HepG2 (cell line): ENCODE measurements around the gene TOP1. TPM values are rescaled to one million over a fixed set of nuclear protein-coding genes. Genes with fewer than 3 reads are reported as not detected.

Experiments used
- ATAC-seq: fragments of 200-7000 bp; cut with Tn5 transposase; 3 replicates; pipeline ENCODE4 v1.9.1; 2020; ENCODE audit warnings: mild to moderate bottlenecking, moderate library complexity
- BruUV-seq: library from RNA; stranded (reverse); fragments of 400-500 nt; replicated peaks from 2 replicates; lab custom pipeline; 2021; lab: Mats Ljungman, UMichigan
- CTCF ChIA-PET: fragments of 300-600 bp; formaldehyde crosslinking; extraction: SDS; loops from one replicate; lab custom pipeline; 2021; ENCODE audit warnings: low total read pairs, inconsistent platforms, low intra/inter-chr PET ratio; lab: Yijun Ruan, JAX
- POLR2A ChIA-PET: fragments of 350-600 bp; sonication (Branson Sonifier 250); formaldehyde crosslinking; loops from one replicate; lab custom pipeline; 2020; ENCODE audit warnings: antibody characterized with exemption, inconsistent platforms; lab: Yijun Ruan, JAX
- DNase-seq: peaks from one replicate; pipeline ENCODE4 v3.0.0-alpha.2; 2015; ENCODE audit warnings: low spot score
- FAIRE-seq: peaks from 3 replicates; lab custom pipeline; 2011; peaks lifted over from hg19 to GRCh38; lab: Jason Lieb, UNC
- H2AFZ ChIP-seq: one replicate; pipeline ENCODE4 v1.6.1; 2011; ENCODE audit warnings: low read length, inconsistent platforms
- H3K27ac ChIP-seq: fragments of 300-600 bp; 3 replicates; pipeline ENCODE4 v1.8.0; 2011; ENCODE audit warnings: mixed run types, mild to moderate bottlenecking, mixed read lengths, low read length, inconsistent platforms; ENCODE audit not compliant: insufficient read depth; ENCODE audit errors: extremely low read length
- H3K27me3 ChIP-seq, 2 experiments: fragments of 200-600 bp in 1 of 2; 2 replicates in 1 of 2; 3 replicates in 1 of 2; pipeline versions ENCODE4 v1.6.0 to v1.8.0; 2011; ENCODE audit warnings: low read length in 2 of 2, mild to moderate bottlenecking in 2 of 2, moderate library complexity in 2 of 2, inconsistent platforms in 1 of 2; ENCODE audit not compliant: insufficient read depth in 2 of 2, control insufficient read depth in 1 of 2
- H3K36me3 ChIP-seq, 2 experiments: fragments of 200-600 bp in 1 of 2; replicated peaks in 1 of 2; 2 replicates in 1 of 2; 3 replicates in 1 of 2; pipeline versions ENCODE4 v1.5.1 to v1.8.0; 2011; ENCODE audit warnings: low read length in 2 of 2, inconsistent platforms in 1 of 2; ENCODE audit not compliant: insufficient read depth in 2 of 2, control insufficient read depth in 1 of 2
- H3K4me1 ChIP-seq: 2 replicates; pipeline ENCODE4 v1.5.1; 2012; ENCODE audit warnings: low read length, inconsistent platforms; ENCODE audit not compliant: insufficient read depth
- H3K4me2 ChIP-seq: 2 replicates; pipeline ENCODE4 v1.6.0; 2011; ENCODE audit warnings: low read depth, low read length, inconsistent platforms
- H3K4me3 ChIP-seq, 3 experiments: fragments of 200-600 bp in 1 of 3; sonication (generic), shearing (Covaris generic) in 1 of 3; replicated peaks in 1 of 3; 2 replicates each; pipeline ENCODE4 v1.5.1; 2011 to 2016; ENCODE audit warnings: low read length in 3 of 3, inconsistent platforms in 2 of 3, low read depth in 2 of 3, mild to moderate bottlenecking in 2 of 3, control low read depth in 1 of 3, mixed read lengths in 1 of 3; ENCODE audit not compliant: insufficient read depth in 1 of 3
- H3K79me2 ChIP-seq: one replicate; pipeline ENCODE4 v1.6.1; 2011; ENCODE audit warnings: low read length, inconsistent platforms; ENCODE audit not compliant: insufficient read depth
- H3K9ac ChIP-seq: 2 replicates; pipeline ENCODE4 v1.6.0; 2011; ENCODE audit warnings: mild to moderate bottlenecking, low read depth, low read length, inconsistent platforms; ENCODE audit not compliant: insufficient read depth
- H3K9me3 ChIP-seq: 2 replicates; pipeline ENCODE4 v1.5.1; 2012; ENCODE audit warnings: mild to moderate bottlenecking, low read length
- H4K20me1 ChIP-seq: 2 replicates; pipeline ENCODE4 v1.6.0; 2011; ENCODE audit warnings: inconsistent platforms, mild to moderate bottlenecking, low read length, moderate library complexity; ENCODE audit not compliant: insufficient read depth
- CREB1 ChIP-seq, 2 experiments: fragments of 450-650 bp in 1 of 2; IDR thresholded peaks; 2 replicates each; pipeline ENCODE4 v1.6.1; 2016 to 2017; ENCODE audit warnings: control low read depth in 1 of 2, mild to moderate bottlenecking in 1 of 2, missing compliant biosample characterization in 1 of 2, missing genetic modification characterization in 1 of 2
- ELF4 ChIP-seq: sonication (generic); formaldehyde crosslinking; IDR thresholded peaks from 2 replicates; pipeline ENCODE4 v1.5.0; 2020; ENCODE audit warnings: missing genetic modification reagents, mild to moderate bottlenecking, moderate library complexity, borderline replicate concordance
- REPIN1 ChIP-seq: sonication (generic); formaldehyde crosslinking; IDR thresholded peaks from 2 replicates; pipeline ENCODE4 v1.8.0; 2022; ENCODE audit warnings: missing genetic modification reagents, low read depth, mild to moderate bottlenecking, borderline replicate concordance
- ZNF207 ChIP-seq: fragments of 450-650 bp; IDR thresholded peaks from 2 replicates; pipeline ENCODE4 v1.6.1; 2016; ENCODE audit warnings: antibody characterized with exemption, borderline replicate concordance
- ZNF354B ChIP-seq: sonication (generic); formaldehyde crosslinking; IDR thresholded peaks from 2 replicates; pipeline ENCODE4 v1.8.0; 2022; ENCODE audit warnings: mild to moderate bottlenecking, missing genetic modification reagents
- ZNF558 ChIP-seq: sonication (generic); formaldehyde crosslinking; IDR thresholded peaks from 2 replicates; pipeline ENCODE4 v1.9.0; 2022; ENCODE audit warnings: mild to moderate bottlenecking, missing genetic modification reagents, borderline replicate concordance
- ZNF781 ChIP-seq: sonication (generic); formaldehyde crosslinking; IDR thresholded peaks from 2 replicates; pipeline ENCODE4 v1.5.1; 2020; ENCODE audit warnings: borderline replicate concordance, mild to moderate bottlenecking, missing genetic modification reagents; ENCODE audit errors: not compliant biosample characterization
- WGBS: methylation state at CpG from one replicate; pipeline ENCODE4 v1.1.6; 2017; ENCODE audit warnings: low lambda C conversion rate; 5-methylcytosine and 5-hydroxymethylcytosine counted together
- in situ Hi-C: cut with HindIII; loops from 2 replicates; pipeline ENCODE4 v1.10.0; 2017; ENCODE audit warnings: low pct_unique_long_range_greater_than_20kb; ENCODE audit not compliant: extremely low pct_ligation_motif_present
- intact Hi-C: fragments of 100-400 bp; cut with micrococcal nuclease; formaldehyde crosslinking; loops from one replicate; pipeline ENCODE4 v1.10.0; 2022; ENCODE audit not compliant: unreplicated experiment
- polyA plus RNA-seq, 8 experiments: library from polyadenylated mRNA; depleted of rRNA in 3 of 8; stranded (reverse) in 7 of 8; unstranded in 1 of 8; fragments of >200 nt; fragmentation: Illumina TruSeq in 4 of 8; extraction: Trizol in 4 of 8; gene quantifications; 2 replicates each; pipeline versions ENCODE4 v1.2.1 to v1.2.3, GENCODE V29; 2011 to 2016; ENCODE audit warnings: low read depth in 4 of 8, missing spikeins in 1 of 8, mixed read lengths in 1 of 8; ENCODE audit not compliant: insufficient read depth in 1 of 8
- total RNA-seq, 5 experiments: library from RNA; depleted of rRNA; stranded (reverse); fragments of >200 nt; fragmentation: Illumina TruSeq; extraction: Trizol; gene quantifications; 2 replicates each; pipeline ENCODE4 v1.2.3, GENCODE V29; 2016; ENCODE audit warnings: low read depth in 1 of 5
- TF ChIP-seq, protein P1 (sequence below): sonication (generic); formaldehyde crosslinking; IDR thresholded peaks from 2 replicates; pipeline ENCODE4 v1.5.0; 2020; ENCODE audit warnings: missing genetic modification reagents
- TF ChIP-seq, protein P2 (sequence below): sonication (generic); formaldehyde crosslinking; IDR thresholded peaks from 2 replicates; pipeline ENCODE4 v1.8.0; 2022; ENCODE audit warnings: mild to moderate bottlenecking, missing genetic modification reagents, borderline replicate concordance

Gene TOP1
- total and polyA plus RNA-seq, 2 of the 13 experiments (the other 11 are each of a cell fraction or from before 2014, with no cell fraction given): 10.2 to 19.4 TPM

DNA sequence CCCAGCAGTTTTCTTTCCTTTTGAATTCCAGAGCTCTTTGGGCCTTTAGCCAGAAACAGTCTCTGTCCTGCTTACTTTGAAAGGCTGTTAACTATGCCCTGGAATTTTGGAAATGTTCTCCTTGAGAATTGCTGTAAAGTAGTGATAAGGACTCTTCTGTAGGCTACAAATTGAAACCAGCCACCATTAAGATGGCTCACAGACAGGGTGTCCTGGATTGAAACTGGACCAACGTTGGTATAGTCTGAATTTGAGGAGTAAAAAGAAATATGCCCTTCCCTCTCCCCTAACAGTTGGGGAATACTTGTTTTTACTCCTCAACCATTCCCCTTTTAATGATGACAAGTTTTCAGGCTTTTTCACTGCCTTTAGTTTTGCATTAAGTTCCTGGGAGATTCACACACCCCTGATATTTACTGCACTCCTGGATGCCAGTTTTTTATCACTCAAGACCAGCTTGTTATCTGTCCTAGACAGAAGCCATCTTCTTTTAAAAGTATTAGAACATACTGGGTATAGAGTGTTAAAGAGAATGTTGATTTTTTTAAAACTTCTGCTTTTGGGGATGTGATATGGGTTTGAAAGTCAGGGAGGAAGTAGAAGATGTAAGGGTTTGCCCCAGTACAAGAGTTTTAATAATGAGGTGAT is 21.9 kb downstream of the TOP1 start:
- peaks cover 44% of the 10 kb centered on the region for H4K20me1 ChIP-seq
- H3K79me2 ChIP-seq: peaks cover 100% of the 10 kb centered on the region
- no peak overlapping the region for H3K9ac ChIP-seq
- DNase-seq (no peak), ATAC-seq (no peak), FAIRE-seq (no peak)
- in situ Hi-C loops (no loop called here), intact Hi-C loops (no loop called here)
- WGBS: 81% methylated on average over 1 of the region's 1 CpG
- no peak overlapping the region for H2AFZ ChIP-seq
- peaks cover 88% of the 10 kb centered on the region for H3K4me1 ChIP-seq
- ChIA-PET POLR2A (no interaction called here), CTCF (no interaction called here)
- H3K36me3 ChIP-seq: no peaks in the 10 kb centered on the region; a peak in 2 of 5 replicates
- no peaks in the 10 kb centered on the region for H3K9me3 ChIP-seq
- no TSS peak for BruUV-seq
- H3K4me2 ChIP-seq: no peak overlapping the region
- H3K4me3 ChIP-seq: no peak overlapping the region
- H3K27me3 ChIP-seq: no peaks in the 10 kb centered on the region
- no peak overlapping the region for H3K27ac ChIP-seq
- TF ChIP-seq ZNF558 (CRISPR knock-in tag) (0 out of 2 replicates have a peak, but pooled peaks have one; percentile 31), ZNF207 (no peak), ELF4 (CRISPR knock-in tag) (no peak)

DNA sequence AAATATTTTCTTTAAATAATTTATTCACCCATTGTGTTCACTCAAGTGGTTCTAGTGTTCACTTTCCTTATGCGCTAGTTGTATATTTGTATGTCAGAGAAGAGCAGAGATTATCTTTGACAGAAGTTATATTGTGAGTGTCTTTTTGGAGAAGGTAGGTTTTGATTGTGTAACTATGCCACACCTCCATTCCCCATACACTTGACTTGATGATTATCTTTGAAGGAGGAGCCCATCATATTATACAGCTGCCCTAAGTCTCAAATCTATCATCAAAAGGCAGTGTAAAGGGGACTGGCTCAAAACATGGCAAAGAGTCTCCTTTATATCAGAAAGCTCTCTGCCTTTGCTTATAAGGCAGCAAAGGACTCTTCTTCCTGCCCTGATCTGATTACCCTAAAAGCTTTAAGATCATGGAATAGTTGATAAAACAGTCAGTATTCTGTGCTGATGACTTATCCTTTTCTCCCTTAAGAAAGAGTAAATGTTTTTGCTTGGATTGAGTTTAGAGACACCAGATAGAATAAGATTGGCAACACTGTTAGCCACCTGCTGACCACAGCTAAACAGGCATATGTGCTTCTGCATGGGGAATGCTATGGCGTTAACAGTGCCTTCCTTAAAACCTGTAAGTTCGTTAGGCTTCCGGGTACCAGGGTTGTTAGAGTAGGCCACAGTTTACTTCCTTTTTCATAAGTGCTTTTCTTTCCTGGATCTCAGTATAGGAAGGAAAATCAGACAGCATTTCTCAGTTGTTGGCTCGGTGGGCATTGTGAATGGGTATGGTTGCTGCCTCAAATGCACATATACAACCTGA is 22.6 kb downstream of the TOP1 start:
- Histone ChIP-seq H3K36me3 (no peaks in the 10 kb centered on the region; a peak in 2 of 5 replicates), H3K4me2 (no peak overlapping the region), H3K27ac (no peak overlapping the region), H3K9ac (no peak overlapping the region), H3K4me3 (no peak overlapping the region), H3K27me3 (no peaks in the 10 kb centered on the region), H4K20me1 (peaks cover 44% of the 10 kb centered on the region), H3K79me2 (peaks cover 100% of the 10 kb centered on the region), H3K4me1 (peaks cover 86% of the 10 kb centered on the region), H3K9me3 (no peaks in the 10 kb centered on the region), H2AFZ (no peak overlapping the region)
- intact Hi-C loops (no loop called here), in situ Hi-C loops (no loop called here)
- ATAC-seq: peak; percentile 23; the same call in 1 of the 3 replicates
- CTCF ChIA-PET: no interaction called here
- POLR2A ChIA-PET: interaction anchor here (1.0 kb wide), 2 partner anchors 11 to 60 kb away, joined by 3 to 4 read pairs; no protein-coding TSS in a partner anchor
- FAIRE-seq: no peak
- WGBS: 96% methylated on average over 5 of the region's 5 CpGs
- BruUV-seq: no TSS peak
- DNase-seq: no peak
- peak; percentile 37; the same call in 1 of the 2 replicates for TF ChIP-seq REPIN1 (CRISPR knock-in tag)
- no peak for TF ChIP-seq CREB1 (IDR thresholded peaks at IDR 0.05)
- peak; percentile 9; the same call in 1 of the 2 replicates for TF ChIP-seq CREB1 (CRISPR knock-in tag; IDR thresholded peaks at IDR 0.05)
- TF ChIP-seq, protein P1, sequence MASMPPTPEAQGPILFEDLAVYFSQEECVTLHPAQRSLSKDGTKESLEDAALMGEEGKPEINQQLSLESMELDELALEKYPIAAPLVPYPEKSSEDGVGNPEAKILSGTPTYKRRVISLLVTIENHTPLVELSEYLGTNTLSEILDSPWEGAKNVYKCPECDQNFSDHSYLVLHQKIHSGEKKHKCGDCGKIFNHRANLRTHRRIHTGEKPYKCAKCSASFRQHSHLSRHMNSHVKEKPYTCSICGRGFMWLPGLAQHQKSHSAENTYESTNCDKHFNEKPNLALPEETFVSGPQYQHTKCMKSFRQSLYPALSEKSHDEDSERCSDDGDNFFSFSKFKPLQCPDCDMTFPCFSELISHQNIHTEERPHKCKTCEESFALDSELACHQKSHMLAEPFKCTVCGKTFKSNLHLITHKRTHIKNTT: no peak
- TF ChIP-seq, protein P2, sequence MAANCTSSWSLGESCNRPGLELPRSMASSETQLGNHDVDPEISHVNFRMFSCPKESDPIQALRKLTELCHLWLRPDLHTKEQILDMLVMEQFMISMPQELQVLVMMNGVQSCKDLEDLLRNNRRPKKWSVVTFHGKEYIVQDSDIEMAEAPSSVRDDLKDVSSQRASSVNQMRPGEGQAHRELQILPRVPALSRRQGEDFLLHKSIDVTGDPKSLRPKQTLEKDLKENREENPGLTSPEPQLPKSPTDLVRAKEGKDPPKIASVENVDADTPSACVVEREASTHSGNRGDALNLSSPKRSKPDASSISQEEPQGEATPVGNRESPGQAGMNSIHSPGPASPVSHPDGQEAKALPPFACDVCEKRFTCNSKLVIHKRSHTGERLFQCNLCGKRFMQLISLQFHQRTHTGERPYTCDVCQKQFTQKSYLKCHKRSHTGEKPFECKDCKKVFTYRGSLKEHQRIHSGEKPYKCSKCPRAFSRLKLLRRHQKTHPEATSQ (CRISPR knock-in tag): 0 out of 2 replicates have a peak, but pooled peaks have one; percentile 65
- peak; percentile 59; the same call in 1 of the 2 replicates for TF ChIP-seq ZNF354B
- no peak for TF ChIP-seq ZNF781 (CRISPR knock-in tag)
